Neural progenitor cell (in vitro differentiated cells): Measurements from ENCODE around the gene MORN4.

ENCODE experiments used
- CTCF ChIP-seq: fragments of 200-600 bp; sonication (generic); IDR thresholded peaks from 2 replicates; pipeline ENCODE4 v1.5.1; 2017; ENCODE audit warnings: antibody characterized with exemption, mild to moderate bottlenecking
- EZH2phosphoT487 ChIP-seq: fragments of 200-600 bp; sonication (generic); IDR thresholded peaks from 2 replicates; pipeline ENCODE4 v1.6.1; 2017; ENCODE audit warnings: antibody characterized with exemption

GRCh38 chr10:97612386-97612785 is 20.9 kb downstream of the MORN4 start:
- TF ChIP-seq CTCF = peak; percentile 51
- TF ChIP-seq EZH2phosphoT487 = no peak
